ENCODE results near the gene GPRIN3.

DNA sequence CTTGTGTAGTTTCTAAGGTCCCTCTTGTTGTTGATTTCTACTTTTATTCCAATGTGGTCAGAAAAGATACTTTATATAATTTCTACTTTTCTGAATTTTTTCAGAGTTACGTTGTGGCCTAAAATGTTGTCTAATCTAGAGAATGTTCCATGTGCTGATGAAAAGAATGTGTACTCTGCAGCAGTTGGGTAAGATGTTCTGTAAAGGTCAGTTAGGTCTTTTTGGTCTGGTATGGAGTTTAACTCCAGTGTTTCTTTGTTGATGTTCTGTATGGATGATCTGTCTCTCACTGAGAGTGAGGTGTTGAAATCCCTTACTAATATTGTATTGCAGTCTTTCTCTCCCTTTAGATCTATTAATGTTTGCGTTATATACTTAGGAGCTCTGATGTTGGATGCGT is 37.0 kb upstream of the GPRIN3 start:
- no peak for TF ChIP-seq POLR2A (IDR thresholded peaks at IDR 0.05; ENCODE audit: low read depth, low read length)
- TF ChIP-seq, protein P1, sequence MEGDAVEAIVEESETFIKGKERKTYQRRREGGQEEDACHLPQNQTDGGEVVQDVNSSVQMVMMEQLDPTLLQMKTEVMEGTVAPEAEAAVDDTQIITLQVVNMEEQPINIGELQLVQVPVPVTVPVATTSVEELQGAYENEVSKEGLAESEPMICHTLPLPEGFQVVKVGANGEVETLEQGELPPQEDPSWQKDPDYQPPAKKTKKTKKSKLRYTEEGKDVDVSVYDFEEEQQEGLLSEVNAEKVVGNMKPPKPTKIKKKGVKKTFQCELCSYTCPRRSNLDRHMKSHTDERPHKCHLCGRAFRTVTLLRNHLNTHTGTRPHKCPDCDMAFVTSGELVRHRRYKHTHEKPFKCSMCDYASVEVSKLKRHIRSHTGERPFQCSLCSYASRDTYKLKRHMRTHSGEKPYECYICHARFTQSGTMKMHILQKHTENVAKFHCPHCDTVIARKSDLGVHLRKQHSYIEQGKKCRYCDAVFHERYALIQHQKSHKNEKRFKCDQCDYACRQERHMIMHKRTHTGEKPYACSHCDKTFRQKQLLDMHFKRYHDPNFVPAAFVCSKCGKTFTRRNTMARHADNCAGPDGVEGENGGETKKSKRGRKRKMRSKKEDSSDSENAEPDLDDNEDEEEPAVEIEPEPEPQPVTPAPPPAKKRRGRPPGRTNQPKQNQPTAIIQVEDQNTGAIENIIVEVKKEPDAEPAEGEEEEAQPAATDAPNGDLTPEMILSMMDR (IDR thresholded peaks at IDR 0.05 in 2 of 3, conservative IDR thresholded peaks at IDR 0.05 in 1 of 3; ENCODE audit: control insufficient read depth in 2 of 3, extremely low read depth in 1 of 3, insufficient read depth in 1 of 3, low read depth in 3 of 3, low read length in 3 of 3) = no peak
- TF ChIP-seq CEBPB (IDR thresholded peaks at IDR 0.05; ENCODE audit: borderline replicate concordance in 1 of 2, low read depth in 2 of 2, low read length in 2 of 2) = no peak
- TF ChIP-seq TBL1XR1 (IDR thresholded peaks at IDR 0.05; ENCODE audit: low read depth, low read length) = no peak
- no peak for TF ChIP-seq WRNIP1 (IDR thresholded peaks at IDR 0.05; ENCODE audit: borderline replicate concordance, low read depth, low read length)
- no peak for TF ChIP-seq TCF12 (IDR thresholded peaks at IDR 0.05; ENCODE audit: low read depth, low read length)
- TF ChIP-seq BACH1 (IDR thresholded peaks at IDR 0.05; ENCODE audit: borderline replicate concordance) = no peak
- TF ChIP-seq ESRRA (IDR thresholded peaks at IDR 0.05; ENCODE audit: low read length) = no peak
